MG63 (cell line): Measurements from ENCODE around the gene NREP. TPM values are rescaled to one million over a fixed set of nuclear protein-coding genes. Genes with fewer than 3 reads are reported as not detected.

Experiments
- DNase-seq: peaks from one replicate; pipeline ENCODE4 v3.0.0-alpha.2; 2020
- H3K27me3 ChIP-seq: fragments of 250-450 bp; sonication (Bioruptor Pico); 2 replicates; pipeline ENCODE4 v1.5.1; 2020; ENCODE audit warnings: mild to moderate bottlenecking, moderate library complexity
- H3K36me3 ChIP-seq: fragments of 250-450 bp; sonication (Bioruptor Pico); 2 replicates; pipeline ENCODE4 v1.5.1; 2020; ENCODE audit warnings: mild to moderate bottlenecking, moderate library complexity
- H3K4me3 ChIP-seq: fragments of 250-450 bp; sonication (Bioruptor Pico); 2 replicates; pipeline ENCODE4 v1.5.1; 2020; ENCODE audit warnings: mild to moderate bottlenecking, moderate library complexity
- H3K9me3 ChIP-seq: fragments of 250-450 bp; sonication (Bioruptor Pico); 2 replicates; pipeline ENCODE4 v1.5.1; 2020; ENCODE audit warnings: mild to moderate bottlenecking, moderate library complexity
- total RNA-seq: library from RNA; depleted of rRNA; stranded (reverse); fragments of >200 nt; shearing (Covaris generic); gene quantifications from 2 replicates; pipeline ENCODE4 v1.2.3, GENCODE V29; 2014; ENCODE audit warnings: low replicate concordance; rRNA removed

The NREP gene
- total RNA-seq, 1 experiment from 2014 or later = 92.2 TPM

- Histone ChIP-seq H3K36me3 (no peaks in the 10 kb centered on the region), H3K4me3 (no peak overlapping the region), H3K27me3 (no peaks in the 10 kb centered on the region), H3K9me3 (no peaks in the 10 kb centered on the region)
- no peak for DNase-seq
Observed at GRCh38 chr5:111691508-111691907, 65.5 kb downstream of the NREP start.

DNA sequence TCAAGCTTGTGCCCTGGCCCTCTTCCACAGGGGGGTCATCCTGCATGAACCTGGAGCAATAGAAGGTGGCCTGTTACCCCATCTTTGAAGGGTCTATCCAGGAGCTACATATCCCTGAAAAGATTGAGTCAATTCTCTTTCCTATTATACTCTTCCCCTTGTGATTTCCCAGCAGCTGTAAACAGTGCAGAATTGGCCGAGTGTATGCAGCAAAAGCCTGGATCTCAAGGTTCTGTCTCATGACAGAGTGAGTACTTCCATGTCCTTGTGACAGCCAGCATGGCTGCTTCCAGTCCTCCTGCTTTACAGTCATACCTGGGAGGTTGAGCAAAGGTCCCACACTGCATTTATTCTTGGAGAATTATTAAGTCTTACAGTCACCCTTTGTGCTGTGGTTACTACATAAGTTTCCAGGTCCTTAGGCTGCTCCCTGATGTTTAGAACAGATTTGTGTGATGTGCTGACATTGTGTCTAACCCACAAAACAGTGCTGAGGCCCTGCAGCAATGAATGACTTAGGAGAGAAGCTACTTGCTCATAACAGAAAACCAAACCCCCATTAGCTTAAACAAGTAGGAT, 67.5 kb downstream of the NREP start:
- Histone ChIP-seq H3K36me3 (no peaks in the 10 kb centered on the region), H3K27me3 (no peaks in the 10 kb centered on the region), H3K9me3 (no peaks in the 10 kb centered on the region), H3K4me3 (no peak overlapping the region)
- DNase-seq = no peak

GRCh38 chr5:111685969-111686368, 71.0 kb downstream of the NREP start:
- Histone ChIP-seq H3K36me3 (no peaks in the 10 kb centered on the region), H3K4me3 (no peak overlapping the region), H3K9me3 (no peaks in the 10 kb centered on the region), H3K27me3 (no peaks in the 10 kb centered on the region)
- no peak for DNase-seq

DNA sequence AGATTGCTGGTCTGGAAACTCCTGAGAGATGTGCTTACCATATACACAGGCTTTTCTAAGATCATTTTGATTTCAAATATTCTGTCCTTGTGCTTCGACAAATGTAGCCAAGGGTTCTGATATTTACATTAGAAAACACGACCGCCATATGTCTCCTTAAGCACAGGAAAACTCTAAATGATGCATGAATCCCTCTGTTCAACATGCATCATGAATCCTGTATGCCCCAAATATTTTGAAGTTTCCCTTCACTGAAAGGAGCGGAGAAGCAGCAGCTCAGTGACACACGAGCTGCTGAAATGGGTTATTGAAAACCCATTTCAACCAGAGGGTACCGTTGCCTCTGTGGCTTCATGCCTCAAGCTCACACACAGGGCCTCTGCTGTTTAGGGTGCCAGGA, 74.4 kb downstream of the NREP start:
- DNase-seq = no peak
- no peaks in the 10 kb centered on the region for H3K36me3 ChIP-seq
- no peak overlapping the region for H3K4me3 ChIP-seq
- no peaks in the 10 kb centered on the region for H3K27me3 ChIP-seq
- no peaks in the 10 kb centered on the region for H3K9me3 ChIP-seq

DNA sequence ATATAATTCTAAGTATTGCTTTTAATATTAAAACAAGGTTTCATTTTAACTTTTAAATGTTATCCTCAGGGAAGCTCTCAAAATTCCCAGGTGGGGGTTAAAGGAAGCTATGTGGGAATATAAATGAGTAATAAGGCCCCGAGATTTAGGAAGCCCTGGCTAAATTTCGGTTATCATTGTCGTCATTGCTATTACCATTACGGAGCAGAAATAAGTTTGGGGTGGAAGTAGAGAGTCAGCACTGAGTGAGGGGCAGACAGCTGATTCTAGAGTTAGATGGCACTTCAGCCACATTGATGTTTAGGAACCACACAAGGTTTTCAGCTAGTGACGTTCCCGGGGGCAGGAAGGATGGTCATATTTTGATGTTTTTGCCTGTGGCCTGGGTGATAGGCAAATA, 74.9 kb downstream of the NREP start:
- DNase-seq = no peak
- H3K27me3 ChIP-seq = no peaks in the 10 kb centered on the region
- H3K36me3 ChIP-seq = no peaks in the 10 kb centered on the region
- H3K4me3 ChIP-seq = no peak overlapping the region
- no peaks in the 10 kb centered on the region for H3K9me3 ChIP-seq

- no peak for DNase-seq
Observed at GRCh38 chr5:111681414-111682120, 75.4 kb downstream of the NREP start.

GRCh38 chr5:111680737-111681413, 76.1 kb downstream of the NREP start:
- DNase-seq = peak; percentile 82
- no peaks in the 10 kb centered on the region for H3K9me3 ChIP-seq
- no peaks in the 10 kb centered on the region for H3K27me3 ChIP-seq
- no peak overlapping the region for H3K4me3 ChIP-seq
- H3K36me3 ChIP-seq = no peaks in the 10 kb centered on the region

More at GRCh38 chr5:111681414-111682120, 75.4 kb downstream of the NREP start:
- Histone ChIP-seq H3K27me3 (no peaks in the 10 kb centered on the region), H3K9me3 (no peaks in the 10 kb centered on the region), H3K36me3 (no peaks in the 10 kb centered on the region), H3K4me3 (no peak overlapping the region)

DNA sequence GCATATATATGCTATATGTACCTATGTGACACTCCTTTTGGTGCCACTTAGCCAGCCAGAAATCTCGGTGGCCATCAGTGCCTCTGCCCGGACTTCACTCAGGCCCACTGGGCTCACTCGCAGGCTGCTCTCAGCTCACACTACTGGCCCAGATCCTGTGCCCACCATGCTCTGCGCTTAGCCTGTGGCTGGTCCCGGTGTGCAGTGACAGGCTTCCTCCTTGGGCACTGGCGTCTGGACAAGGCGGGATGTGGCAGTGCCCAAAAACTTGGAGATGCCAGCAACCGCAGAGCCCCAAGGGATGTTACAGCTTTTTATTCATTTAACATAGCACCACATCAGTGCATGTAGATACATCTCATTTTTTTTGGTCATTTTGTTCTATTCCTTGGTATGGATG, 77.4 kb downstream of the NREP start:
- no peak for DNase-seq

More for the DNA sequence above, 77.4 kb downstream of the NREP start:
- Histone ChIP-seq H3K9me3 (no peaks in the 10 kb centered on the region), H3K27me3 (no peaks in the 10 kb centered on the region), H3K36me3 (no peaks in the 10 kb centered on the region), H3K4me3 (no peak overlapping the region)

Other genes starting within 250 kb of the NREP start
- gene STARD4, start 244.7 kb downstream of the NREP start, total RNA-seq = 9.8 and 13.5 TPM in 2 replicates